Spinal cord (tissue), 10 donors: ENCODE results near the gene LUZP1. TPM values are rescaled to one million over a fixed set of nuclear protein-coding genes. Genes with fewer than 3 reads are reported as not detected.

Experiments
- DNase-seq, 6 donors: peaks; one replicate each; pipeline versions ENCODE4 v3.0.0 to v3.0.0-alpha.2; 2013 to 2015; ENCODE audit warnings: low spot score in 6 of 6, low read depth in 4 of 6
- H3K27ac ChIP-seq: one replicate; pipeline ENCODE4 v1.5.1; 2013; ENCODE audit warnings: low read depth, low read length, control low read depth
- H3K27me3 ChIP-seq: one replicate; pipeline ENCODE4 v1.6.1; 2013; ENCODE audit warnings: low read length; ENCODE audit not compliant: control insufficient read depth, insufficient read depth
- H3K36me3 ChIP-seq: one replicate; pipeline ENCODE4 v1.6.1; 2013; ENCODE audit warnings: low read length; ENCODE audit not compliant: control insufficient read depth, insufficient read depth
- H3K4me1 ChIP-seq: one replicate; pipeline ENCODE4 v1.6.1; 2013; ENCODE audit warnings: low read length; ENCODE audit not compliant: control insufficient read depth, insufficient read depth
- H3K4me3 ChIP-seq: one replicate; pipeline ENCODE4 v1.5.1; 2013; ENCODE audit warnings: low read depth, low read length, control low read depth
- H3K9me3 ChIP-seq: one replicate; pipeline ENCODE4 v1.6.1; 2013; ENCODE audit warnings: low read length; ENCODE audit not compliant: control insufficient read depth, insufficient read depth
- WGBS: methylation state at CpG from one replicate; pipeline ENCODE4 v1.1.5; 2013; ENCODE audit warnings: missing lambda C conversion rate; ENCODE audit not compliant: insufficient coverage; 5-methylcytosine and 5-hydroxymethylcytosine counted together
- polyA plus RNA-seq, 2 donors: library from polyadenylated mRNA; unstranded; fragments of 120-200 nt; gene quantifications; one replicate each; pipeline ENCODE4 v1.2.1, GENCODE V29; 2013; ENCODE audit not compliant: insufficient read length in 2 of 2
- total RNA-seq, 2 donors: library from RNA; depleted of rRNA in 1 of 2; stranded (reverse); fragments of 120-200 nt in 1 of 2; fragments of >200 nt in 1 of 2; gene quantifications; one replicate each; pipeline versions ENCODE4 v1.2.3 to v1.2.4, GENCODE V29; 2013 to 2014
- donor health status: healthy.

Gene LUZP1
- total and polyA plus RNA-seq, 4 donors, result 17.6 to 25.4 (median 21.7) TPM

GRCh38 chr1:23177438-23178380 lies 9.1 kb upstream of the LUZP1 start:
- Histone ChIP-seq H3K4me3 (peak overlapping the region; percentile 62), H3K36me3 (no peaks in the 10 kb centered on the region), H3K9me3 (no peaks in the 10 kb centered on the region), H3K4me1 (peaks cover 13% of the 10 kb centered on the region), H3K27me3 (no peaks in the 10 kb centered on the region), H3K27ac (peak overlapping the region; percentile 85)
- WGBS, result under 1% methylated on average over 60 of the region's 62 CpGs
- peak in 4 of 6 donors; percentile 44 to 88 (median 68) for DNase-seq

- H3K4me3 ChIP-seq, result peak overlapping the region; percentile 62
- DNase-seq, result no peak
- peak overlapping the region; percentile 69 for H3K27ac ChIP-seq
- H3K9me3 ChIP-seq, result no peaks in the 10 kb centered on the region
- 36% methylated on average over 8 of the region's 10 CpGs for WGBS
- no peaks in the 10 kb centered on the region for H3K36me3 ChIP-seq
- H3K27me3 ChIP-seq, result no peaks in the 10 kb centered on the region
- peaks cover 13% of the 10 kb centered on the region for H3K4me1 ChIP-seq
Observed at GRCh38 chr1:23177031-23177430, 8.4 kb upstream of the LUZP1 start.

- peaks cover 16% of the 10 kb centered on the region for H3K4me1 ChIP-seq
- no peak overlapping the region for H3K4me3 ChIP-seq
- H3K36me3 ChIP-seq, result no peaks in the 10 kb centered on the region
- no peaks in the 10 kb centered on the region for H3K9me3 ChIP-seq
- H3K27me3 ChIP-seq, result no peaks in the 10 kb centered on the region
- H3K27ac ChIP-seq, result no peak overlapping the region
- no peak for DNase-seq
- WGBS, result 45% methylated on average over 1 of the region's 1 CpG
Observed at GRCh38 chr1:23174426-23175110, 5.9 kb upstream of the LUZP1 start.

GRCh38 chr1:23171181-23171755 lies 2.6 kb upstream of the LUZP1 start:
- H3K27ac ChIP-seq, result peak overlapping the region; percentile 15
- H3K27me3 ChIP-seq, result no peaks in the 10 kb centered on the region
- peaks cover 18% of the 10 kb centered on the region for H3K4me1 ChIP-seq
- no peaks in the 10 kb centered on the region for H3K36me3 ChIP-seq
- H3K9me3 ChIP-seq, result no peaks in the 10 kb centered on the region
- H3K4me3 ChIP-seq, result no peak overlapping the region
- 70% methylated on average over 1 of the region's 4 CpGs for WGBS
- DNase-seq, result no peak

GRCh38 chr1:23169727-23170335 lies 1.2 kb upstream of the LUZP1 start:
- Histone ChIP-seq H3K4me3 (no peak overlapping the region), H3K27ac (peak overlapping the region; percentile 60), H3K9me3 (no peaks in the 10 kb centered on the region), H3K36me3 (no peaks in the 10 kb centered on the region), H3K27me3 (no peaks in the 10 kb centered on the region), H3K4me1 (peaks cover 18% of the 10 kb centered on the region)
- 30% methylated on average over 5 of the region's 5 CpGs for WGBS
- DNase-seq, result peak in 2 of 6 donors; percentile 65 to 69

- peak overlapping the region; percentile 73 for H3K4me3 ChIP-seq
- H3K9me3 ChIP-seq, result no peaks in the 10 kb centered on the region
- no peaks in the 10 kb centered on the region for H3K36me3 ChIP-seq
- 33% methylated on average over 9 of the region's 14 CpGs for WGBS
- DNase-seq, result no peak
- H3K4me1 ChIP-seq, result peaks cover 18% of the 10 kb centered on the region
- H3K27me3 ChIP-seq, result no peaks in the 10 kb centered on the region
- H3K27ac ChIP-seq, result peak overlapping the region; percentile 60
Observed at GRCh38 chr1:23169195-23169575, 529 bp upstream of the LUZP1 start.

- 1% methylated on average over 36 of the region's 49 CpGs for WGBS
- DNase-seq, result peak in 1 of 6 donors; percentile 64
- Histone ChIP-seq H3K27ac (peak overlapping the region; percentile 87), H3K9me3 (no peaks in the 10 kb centered on the region), H3K4me3 (peak overlapping the region; percentile 73), H3K27me3 (no peaks in the 10 kb centered on the region), H3K36me3 (no peaks in the 10 kb centered on the region), H3K4me1 (peaks cover 18% of the 10 kb centered on the region)
Observed at GRCh38 chr1:23168079-23168444, 594 bp downstream of the LUZP1 start.

- Histone ChIP-seq H3K9me3 (no peaks in the 10 kb centered on the region), H3K27ac (peak overlapping the region; percentile 87), H3K4me3 (peak overlapping the region; percentile 72), H3K36me3 (no peaks in the 10 kb centered on the region), H3K4me1 (peaks cover 18% of the 10 kb centered on the region), H3K27me3 (no peaks in the 10 kb centered on the region)
- under 1% methylated on average over 40 of the region's 45 CpGs for WGBS
- DNase-seq, result peak in 2 of 6 donors; percentile 70 to 76
Observed at GRCh38 chr1:23167353-23168078, 1.1 kb downstream of the LUZP1 start.

GRCh38 chr1:23166854-23167253 lies 1.8 kb downstream of the LUZP1 start:
- no peaks in the 10 kb centered on the region for H3K9me3 ChIP-seq
- no peak for DNase-seq
- no peaks in the 10 kb centered on the region for H3K27me3 ChIP-seq
- peak overlapping the region; percentile 72 for H3K4me3 ChIP-seq
- H3K4me1 ChIP-seq, result peaks cover 18% of the 10 kb centered on the region
- H3K36me3 ChIP-seq, result no peaks in the 10 kb centered on the region
- H3K27ac ChIP-seq, result no peak overlapping the region
